OCI-LY7 (cell line): ENCODE results near the gene C17orf78.

Experiments
- EZH2phosphoT487 ChIP-seq: fragments of 200-600 bp; sonication (generic); IDR thresholded peaks from 2 replicates; pipeline ENCODE4 v1.6.1; 2018; ENCODE audit warnings: low read depth, borderline replicate concordance, mild to moderate bottlenecking, mixed run types, antibody characterized with exemption, low read length, moderate library complexity, mixed read lengths
- TF ChIP-seq, protein P1 (sequence below): fragments of 200-600 bp; sonication (generic); conservative IDR thresholded peaks from 2 replicates; pipeline ENCODE4 v1.5.1; 2014; ENCODE audit warnings: mild to moderate bottlenecking, antibody characterized with exemption, low read length, moderate library complexity, mixed read lengths

DNA sequence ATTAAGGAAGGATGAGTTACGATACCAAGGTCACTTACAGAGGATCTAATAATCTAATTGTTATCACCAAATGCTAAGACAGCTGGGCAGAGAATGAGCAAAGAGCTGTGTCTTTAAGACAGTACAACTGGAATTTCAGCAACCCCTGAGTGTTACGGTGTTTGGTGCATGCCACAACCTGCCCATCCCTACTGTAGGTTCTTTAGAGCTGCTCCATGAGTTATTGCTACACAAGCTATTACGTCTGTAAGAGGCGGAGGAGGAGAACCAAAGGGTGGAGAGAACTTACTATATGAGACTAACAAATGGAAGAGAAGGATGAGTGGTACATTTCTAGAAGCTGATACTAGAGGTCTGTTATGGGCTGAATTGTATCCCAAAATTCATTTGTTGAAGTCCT, 14.2 kb upstream of the C17orf78 start:
- TF ChIP-seq, protein P1, sequence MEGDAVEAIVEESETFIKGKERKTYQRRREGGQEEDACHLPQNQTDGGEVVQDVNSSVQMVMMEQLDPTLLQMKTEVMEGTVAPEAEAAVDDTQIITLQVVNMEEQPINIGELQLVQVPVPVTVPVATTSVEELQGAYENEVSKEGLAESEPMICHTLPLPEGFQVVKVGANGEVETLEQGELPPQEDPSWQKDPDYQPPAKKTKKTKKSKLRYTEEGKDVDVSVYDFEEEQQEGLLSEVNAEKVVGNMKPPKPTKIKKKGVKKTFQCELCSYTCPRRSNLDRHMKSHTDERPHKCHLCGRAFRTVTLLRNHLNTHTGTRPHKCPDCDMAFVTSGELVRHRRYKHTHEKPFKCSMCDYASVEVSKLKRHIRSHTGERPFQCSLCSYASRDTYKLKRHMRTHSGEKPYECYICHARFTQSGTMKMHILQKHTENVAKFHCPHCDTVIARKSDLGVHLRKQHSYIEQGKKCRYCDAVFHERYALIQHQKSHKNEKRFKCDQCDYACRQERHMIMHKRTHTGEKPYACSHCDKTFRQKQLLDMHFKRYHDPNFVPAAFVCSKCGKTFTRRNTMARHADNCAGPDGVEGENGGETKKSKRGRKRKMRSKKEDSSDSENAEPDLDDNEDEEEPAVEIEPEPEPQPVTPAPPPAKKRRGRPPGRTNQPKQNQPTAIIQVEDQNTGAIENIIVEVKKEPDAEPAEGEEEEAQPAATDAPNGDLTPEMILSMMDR, result no peak
- TF ChIP-seq EZH2phosphoT487, result no peak
